ENCODE measurements around the gene MMP25.

GRCh38 chr16:3098459-3099394 is 52.4 kb downstream of the MMP25 start, which contains the start of gene ZSCAN10:
- TF ChIP-seq EZH2phosphoT487 (IDR thresholded peaks at IDR 0.05; ENCODE audit: borderline replicate concordance, low read length), result no peak
- no peak for TF ChIP-seq CTCF (IDR thresholded peaks at IDR 0.05; ENCODE audit: low read depth, low read length, poor library complexity, severe bottlenecking)

All from DOHH2 (cell line).